Neutrophil (primary cell): ENCODE results near the gene SCLT1.
A peak's percentile ranks its signal among the peaks of the same experiment; 100 is the strongest.

Experiments
- H3K27ac ChIP-seq: fragments of 200-600 bp; sonication (generic); 2 replicates; pipeline ENCODE4 v1.5.1; 2016; ENCODE audit warnings: mild to moderate bottlenecking, moderate library complexity
- H3K27me3 ChIP-seq: fragments of 200-600 bp; sonication (generic); 2 replicates; pipeline ENCODE4 v1.6.0; 2016; ENCODE audit warnings: mild to moderate bottlenecking
- H3K36me3 ChIP-seq: fragments of 200-600 bp; sonication (generic); 2 replicates; pipeline ENCODE4 v1.5.1; 2017
- H3K4me1 ChIP-seq, 2 experiments: fragments of 200-600 bp in 1 of 2; sonication (generic) in 1 of 2; 1 replicate in 1 of 2; 2 replicates in 1 of 2; pipeline versions ENCODE4 v1.5.1 to v1.6.1; 2013 to 2016; ENCODE audit warnings: low read depth in 1 of 2, low read length in 1 of 2, mild to moderate bottlenecking in 1 of 2, moderate library complexity in 1 of 2; ENCODE audit not compliant: control insufficient read depth in 1 of 2, insufficient read depth in 1 of 2
- H3K4me3 ChIP-seq, 2 experiments: fragments of 200-600 bp in 1 of 2; sonication (generic) in 1 of 2; 1 replicate in 1 of 2; 2 replicates in 1 of 2; pipeline ENCODE4 v1.5.1; 2013 to 2016; ENCODE audit warnings: low read depth in 1 of 2, low read length in 1 of 2, mild to moderate bottlenecking in 1 of 2, moderate library complexity in 1 of 2
- H3K9me3 ChIP-seq: fragments of 200-600 bp; sonication (generic); 2 replicates; pipeline ENCODE4 v1.5.1; 2016
- CTCF ChIP-seq: fragments of 200-600 bp; sonication (generic); IDR thresholded peaks from 2 replicates; pipeline ENCODE4 v1.5.1; 2016; ENCODE audit warnings: antibody characterized with exemption

SCLT1 gene

GRCh38 chr4:128876200-128876599 is 217.1 kb downstream of the SCLT1 start:
- Histone ChIP-seq H3K4me3 (no peak overlapping the region), H3K9me3 (no peaks in the 10 kb centered on the region), H3K27ac (no peak overlapping the region), H3K36me3 (peaks cover 22% of the 10 kb centered on the region), H3K4me1 (no peaks in the 10 kb centered on the region), H3K27me3 (no peaks in the 10 kb centered on the region)
- no peak for TF ChIP-seq CTCF

GRCh38 chr4:128871948-128872347 is 221.4 kb downstream of the SCLT1 start:
- Histone ChIP-seq H3K4me1 (no peaks in the 10 kb centered on the region), H3K27ac (peak overlapping the region; percentile 22), H3K36me3 (peaks cover 53% of the 10 kb centered on the region), H3K9me3 (no peaks in the 10 kb centered on the region), H3K4me3 (no peak overlapping the region), H3K27me3 (no peaks in the 10 kb centered on the region)
- no peak for TF ChIP-seq CTCF

GRCh38 chr4:128869776-128870509 is 223.4 kb downstream of the SCLT1 start:
- no peaks in the 10 kb centered on the region for H3K4me1 ChIP-seq
- H3K4me3 ChIP-seq = no peak overlapping the region
- no peak for TF ChIP-seq CTCF
- peak overlapping the region; percentile 12 for H3K27ac ChIP-seq
- H3K27me3 ChIP-seq = no peaks in the 10 kb centered on the region
- H3K9me3 ChIP-seq = no peaks in the 10 kb centered on the region
- peaks cover 55% of the 10 kb centered on the region for H3K36me3 ChIP-seq

- H3K27ac ChIP-seq = peak overlapping the region; percentile 2
- no peaks in the 10 kb centered on the region for H3K4me1 ChIP-seq
- no peak for TF ChIP-seq CTCF
- no peaks in the 10 kb centered on the region for H3K9me3 ChIP-seq
- H3K27me3 ChIP-seq = no peaks in the 10 kb centered on the region
- H3K4me3 ChIP-seq = no peak overlapping the region
- H3K36me3 ChIP-seq = peaks cover 59% of the 10 kb centered on the region
Measured at GRCh38 chr4:128868758-128869157, 224.6 kb downstream of the SCLT1 start.

GRCh38 chr4:128866691-128867090 is 226.6 kb downstream of the SCLT1 start:
- no peak overlapping the region for H3K4me3 ChIP-seq
- TF ChIP-seq CTCF = no peak
- H3K27me3 ChIP-seq = no peaks in the 10 kb centered on the region
- H3K27ac ChIP-seq = peak overlapping the region; percentile 22
- H3K9me3 ChIP-seq = no peaks in the 10 kb centered on the region
- H3K4me1 ChIP-seq = peaks cover 19 to 21% of the 10 kb centered on the region in 2 experiments
- H3K36me3 ChIP-seq = peaks cover 43% of the 10 kb centered on the region
